ENCODE measurements around the gene SEPTIN8.

SEPTIN8 gene

DNA sequence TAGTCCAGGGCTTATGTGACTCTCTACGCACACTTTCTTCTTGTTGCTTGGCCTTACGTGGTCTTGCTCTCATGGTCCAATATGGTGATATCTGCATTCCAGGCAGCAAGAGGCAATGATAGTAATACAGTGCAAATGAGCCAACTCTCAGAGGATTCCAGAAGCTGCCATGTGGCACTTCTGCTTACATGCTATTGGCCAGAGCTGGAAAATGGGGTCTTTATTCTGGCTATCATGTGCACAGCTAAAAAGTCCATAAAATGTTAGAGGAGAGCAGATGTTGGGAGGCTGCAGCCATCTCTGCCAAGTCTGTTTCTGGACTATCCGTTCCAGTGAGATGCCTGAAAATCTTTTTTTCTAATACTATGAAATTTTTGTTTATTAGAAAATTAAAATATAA lies 2.9 kb upstream of the SEPTIN8 start:
- DNase-seq: no peak

DNA sequence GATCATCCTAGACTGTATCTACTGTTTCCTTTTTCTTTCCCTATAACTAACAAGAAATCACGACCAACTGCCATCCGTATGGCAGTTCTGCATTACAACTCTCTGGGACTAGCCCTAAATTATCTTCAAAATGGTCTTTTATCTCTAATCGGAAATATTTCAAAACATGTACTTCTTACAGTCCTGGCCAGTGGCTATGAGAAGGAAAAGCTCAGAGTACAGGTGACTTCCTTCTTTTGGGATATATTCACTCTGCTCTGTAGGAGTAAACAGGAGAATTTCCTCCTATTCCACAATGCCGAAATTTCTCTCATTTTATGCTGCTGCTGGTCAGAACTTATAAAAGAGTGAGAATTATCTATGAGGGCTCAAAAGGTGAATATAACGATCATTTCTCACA lies 1.8 kb upstream of the SEPTIN8 start:
- no peak for DNase-seq

DNA sequence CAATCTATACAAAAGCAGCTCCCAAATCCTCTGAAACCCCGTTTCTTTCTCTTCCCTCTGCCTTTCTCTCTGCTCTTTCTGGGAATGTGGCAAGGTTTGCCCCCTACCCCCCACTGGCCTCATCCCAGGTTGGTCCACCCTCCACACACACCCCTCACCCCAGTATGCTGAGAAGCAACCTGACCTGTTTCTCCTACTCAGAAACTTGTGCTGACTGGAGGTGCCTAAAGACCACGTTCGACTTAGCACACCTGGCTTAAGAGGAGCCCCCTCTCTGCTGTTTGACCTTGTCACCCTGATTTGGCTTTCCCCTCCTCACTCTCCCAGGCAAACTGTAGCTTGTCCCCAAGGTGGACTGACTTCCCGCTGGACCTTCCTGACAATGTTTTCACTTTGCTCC lies 1.1 kb upstream of the SEPTIN8 start:
- DNase-seq: no peak

DNA sequence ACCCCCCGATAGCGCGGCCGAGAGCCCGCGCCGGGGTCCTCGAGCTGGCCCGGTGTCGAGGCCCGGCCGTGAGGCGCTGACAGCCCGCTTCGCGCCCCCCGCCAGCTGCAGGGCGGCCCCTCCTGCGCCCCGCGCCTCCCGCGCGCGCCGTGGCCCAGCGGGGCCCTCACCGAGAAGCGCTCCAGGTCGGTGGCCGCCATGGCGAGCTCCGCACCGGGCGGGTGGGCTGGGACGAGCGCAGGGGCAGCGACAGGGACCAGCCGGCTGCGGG lies 166 bp downstream of the SEPTIN8 start:
- no peak for DNase-seq

DNA sequence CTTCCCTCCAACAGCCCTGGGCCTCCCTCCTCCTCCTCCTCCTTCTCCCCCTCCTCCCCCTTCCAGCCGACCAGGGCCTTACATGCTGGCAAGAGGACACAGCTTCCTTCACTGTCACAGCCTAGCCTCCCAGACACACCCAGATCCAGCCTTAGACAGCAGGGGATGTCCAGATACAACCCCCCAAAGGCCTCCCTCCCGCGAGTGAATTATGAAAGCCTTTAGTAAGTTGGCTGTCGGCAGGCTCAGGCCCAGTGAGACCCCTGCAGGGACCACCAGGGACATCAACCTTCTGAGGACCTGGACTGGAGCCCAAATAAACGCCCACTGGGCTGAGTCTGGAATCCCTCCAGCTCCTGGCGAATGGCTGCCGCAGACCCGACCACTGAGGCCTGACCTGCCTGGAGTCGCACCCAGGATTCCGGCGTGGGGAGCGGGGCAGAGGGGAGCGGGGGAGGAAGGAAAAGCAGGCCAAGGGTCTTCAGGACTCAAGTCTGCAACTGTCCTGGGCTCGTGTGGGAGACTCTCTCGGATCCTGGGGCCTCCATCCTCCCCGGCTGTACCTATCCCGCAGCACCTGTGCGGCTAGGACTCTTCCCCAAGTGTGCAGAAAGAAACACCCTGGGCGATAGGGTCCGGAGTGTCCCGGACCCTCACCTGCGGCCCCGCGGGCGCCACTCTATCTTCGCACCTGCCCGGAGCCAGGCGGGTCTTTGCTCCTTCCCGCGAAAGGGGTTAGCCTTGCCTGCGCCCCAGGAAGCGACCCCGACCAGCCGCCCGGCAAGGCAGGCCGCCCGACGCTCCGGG lies 705 bp downstream of the SEPTIN8 start:
- DNase-seq: no peak

DNA sequence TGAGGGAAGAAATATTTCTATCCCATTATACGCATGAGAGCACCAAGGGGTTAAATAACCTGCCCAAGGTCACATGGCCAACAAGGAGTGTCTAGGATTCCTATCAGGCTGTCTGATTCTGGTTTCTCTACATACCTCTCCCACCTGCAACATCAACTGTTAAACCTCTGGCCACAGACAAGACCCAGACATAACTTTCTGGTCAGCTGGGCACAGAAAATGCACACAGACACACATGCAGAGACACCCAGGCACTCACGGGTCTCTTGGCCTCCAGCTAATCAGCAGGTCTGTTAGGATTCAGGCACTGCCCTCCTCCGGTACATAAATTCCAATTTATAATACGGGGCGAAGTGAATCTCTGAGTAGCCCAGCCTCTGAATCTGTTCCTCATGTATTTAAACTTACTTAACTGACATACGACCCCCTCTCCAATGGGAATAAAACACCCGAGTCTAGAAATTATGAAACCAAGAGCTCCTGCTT lies 1.5 kb downstream of the SEPTIN8 start:
- DNase-seq: no peak

DNA sequence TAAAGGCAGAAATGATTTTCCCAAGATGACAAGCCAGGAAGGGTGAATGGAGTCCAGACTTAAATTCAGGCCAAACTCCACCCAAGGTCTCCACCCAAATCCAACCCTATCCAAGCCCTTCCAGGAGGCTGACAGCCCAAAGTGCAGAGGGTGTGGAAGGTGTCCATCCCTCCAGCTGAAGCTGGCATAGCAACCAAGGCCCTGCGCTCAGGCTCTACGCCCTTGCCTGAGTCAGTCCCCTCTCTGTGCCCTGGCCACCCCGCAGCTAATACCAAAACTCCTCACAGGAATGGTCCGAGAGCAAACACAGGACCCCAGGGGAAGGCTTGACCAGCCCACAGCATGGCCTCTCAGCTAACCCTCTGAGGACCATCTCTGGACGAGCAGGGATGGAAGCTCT lies 2.1 kb downstream of the SEPTIN8 start:
- no peak for DNase-seq

DNA sequence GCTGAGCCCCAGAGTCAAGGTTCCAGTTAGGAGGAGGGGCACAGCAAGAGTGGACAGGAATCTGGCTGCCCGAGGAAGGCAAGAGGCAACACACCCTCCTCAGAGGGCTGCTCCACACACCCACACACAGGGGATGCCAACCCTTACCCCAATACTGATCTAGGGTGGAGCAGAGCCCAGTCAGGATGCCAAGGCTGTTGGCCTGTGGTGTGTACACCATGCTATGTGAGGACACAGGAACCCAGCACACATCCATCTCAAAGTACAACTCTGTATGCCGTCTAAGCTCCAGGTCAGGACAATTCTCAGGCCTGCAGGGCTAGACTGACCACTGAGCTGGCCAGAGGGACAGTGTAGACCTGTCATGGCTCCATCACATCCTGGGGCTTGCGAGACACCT lies 2.6 kb downstream of the SEPTIN8 start:
- no peak for DNase-seq

DNA sequence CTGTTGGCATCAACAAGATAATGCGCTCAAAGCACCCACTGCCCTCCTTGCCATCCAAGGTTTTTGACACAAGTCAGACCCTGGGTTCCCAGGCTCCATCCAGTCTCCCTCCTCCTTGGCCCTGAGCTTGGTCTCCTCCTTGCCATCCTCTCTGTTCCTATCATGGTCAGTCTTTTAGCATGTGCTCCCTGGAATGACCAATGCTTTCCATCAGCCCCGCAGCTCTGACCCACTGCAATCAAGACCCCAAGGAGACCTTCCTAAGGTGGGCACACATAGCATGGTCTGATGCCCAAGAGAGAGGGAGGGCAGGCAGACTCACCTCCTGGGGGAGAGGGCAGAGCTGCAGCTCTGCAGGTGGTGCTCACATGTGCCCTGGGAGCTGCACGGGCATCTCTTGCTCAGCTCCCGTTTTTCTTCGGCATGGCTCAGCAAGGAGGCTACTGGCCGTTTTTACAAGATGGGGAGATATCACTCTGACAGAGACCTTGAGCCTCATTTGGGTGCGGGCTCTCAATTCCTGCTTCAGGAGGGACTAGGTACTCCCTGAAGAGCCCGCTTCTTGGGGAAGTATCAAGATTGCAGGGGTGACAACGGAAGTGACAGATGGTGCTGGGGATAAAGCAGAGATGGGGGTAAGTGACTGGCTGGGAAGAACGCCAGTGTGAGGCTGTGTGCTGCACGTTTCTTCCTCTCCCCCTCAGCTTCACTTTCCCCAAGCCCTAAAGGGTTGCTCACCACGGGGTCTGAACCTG lies 3.3 kb downstream of the SEPTIN8 start:
- no peak for DNase-seq

DNA sequence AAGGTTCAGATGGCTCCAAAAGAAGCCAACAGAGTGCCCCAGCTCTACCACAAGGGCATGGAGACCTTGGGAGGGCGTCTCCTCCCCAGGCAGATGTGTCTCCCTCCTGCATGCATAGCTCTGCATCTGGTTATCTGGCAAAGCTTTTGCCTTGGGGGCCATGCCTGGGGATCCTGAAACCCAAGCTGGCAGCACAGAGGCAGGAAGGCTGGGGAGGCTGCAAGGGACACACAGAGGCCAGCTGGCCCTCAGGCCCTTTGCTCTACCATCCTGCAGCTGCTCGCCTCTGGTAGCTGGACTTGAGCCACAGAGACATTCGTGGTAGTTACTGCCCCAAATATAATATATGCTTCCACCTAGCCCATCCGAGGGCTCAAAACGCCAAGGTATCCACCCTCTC lies 3.9 kb downstream of the SEPTIN8 start:
- no peak for DNase-seq

DNA sequence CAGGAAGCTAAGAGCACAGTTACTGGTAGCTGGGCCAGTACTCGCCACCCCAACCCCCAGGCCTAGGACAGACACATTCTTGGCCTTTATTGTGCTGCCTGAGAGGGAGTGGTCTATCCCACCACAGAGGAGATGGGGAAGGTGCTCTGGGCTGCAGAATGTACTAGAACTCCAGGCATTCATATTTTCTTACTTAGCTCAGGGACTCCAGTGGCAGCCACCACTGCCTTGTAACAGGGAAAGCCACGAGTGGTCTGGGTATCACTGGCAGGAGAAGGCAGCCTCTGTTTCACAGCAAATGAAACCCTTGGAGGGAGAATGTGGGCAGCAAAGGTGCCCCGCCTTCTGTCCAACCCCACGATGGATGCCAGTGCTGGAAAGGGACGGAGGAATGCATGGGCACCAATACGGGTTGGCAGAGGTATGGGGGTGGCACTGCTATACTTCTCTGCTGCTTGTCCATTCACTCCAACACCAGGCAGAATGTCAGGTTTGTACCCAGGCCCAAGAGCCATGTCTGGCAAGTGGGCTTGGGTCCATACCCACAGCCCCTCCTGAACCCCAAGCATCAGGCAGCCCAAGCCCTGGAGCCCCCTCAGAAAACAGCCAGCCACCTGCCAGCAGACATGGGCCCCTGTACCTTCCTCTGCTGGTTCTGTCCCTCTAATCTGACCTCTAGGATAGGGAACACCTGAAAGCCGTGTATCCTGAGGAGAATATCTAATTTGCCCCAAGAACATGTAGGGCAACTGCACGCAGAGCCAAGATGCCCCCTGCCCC lies 4.6 kb downstream of the SEPTIN8 start:
- no peak for DNase-seq

DNA sequence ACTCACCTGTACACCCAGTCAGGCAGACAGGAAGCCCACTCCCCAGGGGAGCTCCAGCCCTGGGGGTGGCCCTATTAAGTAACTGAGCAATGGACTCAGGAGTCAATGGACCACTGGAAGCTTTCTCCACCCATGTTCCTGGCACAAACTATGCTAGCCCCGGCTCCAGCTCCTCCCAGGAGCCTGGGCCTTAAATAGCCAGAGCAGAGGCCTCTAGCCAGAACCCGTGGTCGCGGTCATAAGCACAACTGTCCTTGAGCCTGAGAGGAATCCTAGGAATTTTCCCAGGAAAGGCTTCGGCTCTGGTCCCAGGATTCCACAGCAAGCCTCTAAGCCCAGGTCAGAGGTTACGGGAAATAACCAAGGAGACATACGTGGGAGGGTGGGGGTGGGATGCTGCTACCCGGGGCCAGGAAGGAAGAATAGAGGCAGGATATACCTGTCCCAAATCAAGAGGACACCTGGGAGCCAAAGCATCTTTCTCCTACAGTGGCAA lies 5.5 kb downstream of the SEPTIN8 start:
- no peak for DNase-seq

DNA sequence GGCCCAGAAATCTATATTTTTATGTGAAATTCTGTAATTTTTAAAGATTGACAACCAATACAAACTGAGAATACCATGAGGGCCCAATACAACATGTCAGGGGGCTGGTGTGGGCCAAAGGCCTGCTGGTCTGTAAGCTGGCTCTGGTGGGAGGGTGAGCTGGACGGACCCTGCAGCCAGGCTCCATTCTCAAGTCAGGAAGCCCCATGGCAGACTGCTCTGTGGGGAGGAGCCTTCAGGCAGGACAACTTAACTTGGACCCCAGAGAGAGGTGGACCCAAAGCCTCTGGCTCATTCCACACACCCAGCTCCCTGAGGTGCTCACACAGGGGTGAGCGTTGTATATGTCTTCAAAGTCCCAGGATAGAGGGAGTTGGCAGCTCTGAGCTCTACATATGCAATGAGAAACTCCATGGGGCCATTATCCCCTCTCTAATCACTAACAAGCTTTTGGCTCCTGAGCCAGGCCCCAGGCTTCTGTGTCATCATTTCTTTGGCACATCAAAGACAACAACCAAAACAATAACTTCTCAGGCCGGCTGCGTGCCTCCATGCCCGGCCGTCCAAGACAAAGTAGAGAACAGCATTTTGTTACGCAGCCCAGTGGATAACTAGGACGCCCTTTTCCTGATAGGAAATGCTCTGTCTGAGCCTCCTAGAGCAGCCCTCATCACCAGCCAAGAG lies 6.4 kb downstream of the SEPTIN8 start:
- no peak for DNase-seq

DNA sequence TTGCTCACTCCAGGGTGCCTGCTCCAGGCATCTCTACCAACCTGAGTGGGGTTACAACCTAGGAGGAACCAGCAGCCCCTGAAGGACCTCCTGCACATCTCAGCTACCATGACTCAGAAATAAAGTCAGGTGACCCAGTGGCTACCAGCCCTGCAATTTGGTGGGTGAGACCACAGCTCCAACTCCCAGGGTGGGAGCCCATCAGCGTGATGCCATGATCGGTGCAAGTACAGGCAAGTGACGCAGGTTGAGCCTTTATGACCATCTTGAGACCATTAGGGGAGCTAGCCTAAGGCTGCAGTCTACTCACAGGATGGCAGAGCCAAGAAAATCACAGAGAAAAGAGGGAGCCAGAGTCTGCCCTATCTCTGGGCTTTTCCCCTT lies 8.6 kb downstream of the SEPTIN8 start:
- DNase-seq: no peak

DNA sequence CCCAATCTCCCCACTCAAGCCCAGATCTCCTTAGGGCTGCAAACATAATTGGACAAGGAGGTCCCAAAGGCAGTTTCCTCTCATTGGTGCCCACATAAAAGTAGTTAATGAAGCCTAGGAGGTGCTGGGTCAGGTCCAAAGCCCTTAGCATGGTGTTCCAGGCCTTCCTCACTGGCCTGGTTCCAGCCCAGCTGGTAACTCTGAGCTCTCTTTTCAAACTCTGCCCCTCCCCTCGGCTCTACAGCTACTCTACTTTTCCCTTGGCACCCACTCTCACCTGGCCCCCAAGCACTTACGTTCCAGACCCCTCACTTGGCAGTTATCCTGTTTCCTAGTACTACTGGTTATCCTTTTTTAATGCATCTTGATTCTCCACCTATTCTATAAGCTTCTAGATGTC lies 9.9 kb downstream of the SEPTIN8 start:
- DNase-seq: no peak

DNA sequence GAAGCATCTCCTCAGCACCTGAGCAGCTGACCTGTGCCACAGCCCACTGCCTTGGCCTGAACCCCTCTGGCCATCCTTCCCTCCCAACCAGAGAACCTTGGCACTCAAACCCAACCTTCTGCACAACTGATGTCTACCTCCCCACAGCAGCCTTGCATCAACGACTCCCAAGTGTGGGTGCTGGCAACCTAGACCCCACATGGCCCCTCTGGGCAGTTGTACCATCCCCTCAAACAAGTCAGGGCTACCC lies 10.3 kb downstream of the SEPTIN8 start:
- DNase-seq: no peak

DNA sequence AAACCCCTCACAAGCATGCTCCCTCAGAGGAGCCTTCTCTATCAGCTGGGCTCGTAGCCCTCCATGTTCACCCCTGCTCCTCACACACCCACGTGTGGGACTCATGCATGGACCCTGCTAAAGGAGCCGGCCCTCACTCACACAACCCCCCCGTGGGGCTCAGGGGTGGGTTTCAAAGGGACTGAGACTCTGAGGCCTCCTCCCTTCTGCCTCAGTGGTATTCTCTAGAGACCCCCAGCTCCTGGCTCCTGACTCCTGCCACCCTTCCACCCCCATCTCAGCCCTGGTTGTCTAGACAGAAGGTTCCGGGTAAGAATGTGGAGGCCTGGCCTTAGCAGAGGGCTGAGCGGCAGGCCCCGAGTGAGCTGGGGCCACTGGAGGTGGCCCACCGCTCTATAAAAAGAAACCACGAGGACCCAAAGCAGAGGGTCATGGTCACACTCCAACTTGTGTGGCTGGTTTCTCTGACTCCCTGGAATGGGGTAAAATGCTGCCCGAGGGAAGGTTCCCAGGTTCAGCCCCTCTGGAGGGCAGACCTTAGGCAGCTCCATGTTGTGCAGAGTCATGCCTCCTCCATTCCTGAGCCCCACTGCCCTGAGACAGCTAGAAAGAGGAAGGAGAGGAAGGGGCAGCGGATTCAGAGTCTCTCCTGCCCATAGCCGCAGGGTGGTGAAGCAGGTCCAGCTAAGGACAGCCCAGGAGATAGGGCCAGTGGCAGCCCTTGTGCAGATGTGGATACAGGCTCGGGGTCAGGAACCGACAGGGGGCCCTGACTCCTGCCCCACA lies 10.8 kb downstream of the SEPTIN8 start:
- DNase-seq: no peak

DNA sequence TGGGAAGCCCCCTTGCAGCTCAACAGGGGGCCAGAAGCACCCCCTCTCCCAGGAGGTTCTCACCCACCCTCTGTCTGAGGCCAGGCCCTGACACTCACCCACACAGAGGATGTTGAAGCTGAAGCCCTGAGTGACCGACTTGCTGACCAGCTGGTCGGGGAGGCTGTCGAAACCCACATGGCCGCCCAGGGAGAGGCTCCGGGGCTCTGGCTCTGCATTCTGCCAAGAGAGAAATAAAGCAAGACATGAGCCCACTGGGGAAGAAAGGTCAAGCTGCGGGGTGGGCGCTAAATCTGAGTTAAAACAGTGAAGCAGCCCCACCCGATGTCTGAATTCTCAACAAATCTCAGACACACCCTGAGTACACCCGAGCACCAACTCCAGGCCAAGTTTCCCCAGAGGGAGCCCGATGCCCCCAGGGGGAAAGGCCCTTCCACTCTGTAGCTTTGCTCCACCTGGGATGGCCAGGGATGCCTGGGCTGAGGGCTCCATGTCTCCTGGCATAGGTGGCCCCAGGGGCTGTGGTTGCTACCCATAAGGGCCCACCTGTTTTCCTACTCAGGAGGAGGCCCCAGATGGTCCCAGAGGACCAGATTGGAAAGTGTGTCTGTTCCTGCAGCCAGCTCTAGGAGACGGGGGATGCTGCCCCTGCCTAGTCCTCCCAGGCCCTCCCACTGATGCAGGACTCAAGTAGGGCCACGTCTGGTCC lies 11.6 kb downstream of the SEPTIN8 start:
- DNase-seq: no peak

DNA sequence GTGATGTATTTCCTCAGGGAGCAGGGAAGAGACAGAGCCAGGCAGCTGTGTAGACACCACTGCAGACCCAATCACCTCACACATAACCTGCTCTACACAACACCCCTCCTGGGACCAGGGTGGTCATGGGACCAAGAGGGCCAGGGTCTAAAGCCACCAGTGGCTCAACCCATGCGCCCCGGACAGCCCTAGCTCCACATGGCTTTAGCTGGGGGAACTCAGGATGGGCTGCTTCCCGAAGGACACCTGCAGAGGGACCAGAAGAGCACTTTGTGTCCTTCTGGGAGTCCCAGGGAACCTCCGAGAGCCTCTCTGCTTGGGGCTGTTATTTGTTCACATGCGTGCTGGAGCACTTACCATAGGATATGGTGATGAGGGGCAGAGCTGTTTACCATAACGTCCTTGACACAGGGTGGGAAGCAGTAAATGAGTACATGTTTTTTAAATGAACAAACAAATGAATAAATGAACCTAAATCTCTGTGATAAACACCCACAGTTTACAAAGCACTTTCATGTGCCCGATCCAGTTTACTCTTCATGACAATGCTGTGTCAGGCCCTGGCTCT lies 12.3 kb downstream of the SEPTIN8 start:
- no peak for DNase-seq

DNA sequence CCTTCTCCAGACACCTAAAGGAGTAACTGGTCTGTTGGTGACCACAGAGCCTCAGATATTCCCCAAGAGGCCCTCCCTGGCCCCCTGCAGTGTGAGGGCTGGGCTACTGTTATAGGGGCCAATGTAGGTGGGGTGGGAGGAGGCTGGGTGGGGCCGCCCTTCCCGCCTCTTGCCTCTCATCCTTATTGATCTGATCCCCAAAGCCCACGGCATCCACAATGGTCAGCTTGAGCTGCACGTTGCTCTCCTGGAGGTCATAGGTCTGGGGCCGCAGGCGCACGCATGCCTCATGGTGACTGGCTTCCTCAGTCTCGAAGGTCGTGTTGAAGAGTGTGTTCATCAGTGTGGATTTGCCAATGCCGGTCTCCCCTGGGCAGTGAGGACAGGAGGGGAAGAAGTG lies 13.0 kb downstream of the SEPTIN8 start:
- DNase-seq: no peak

DNA sequence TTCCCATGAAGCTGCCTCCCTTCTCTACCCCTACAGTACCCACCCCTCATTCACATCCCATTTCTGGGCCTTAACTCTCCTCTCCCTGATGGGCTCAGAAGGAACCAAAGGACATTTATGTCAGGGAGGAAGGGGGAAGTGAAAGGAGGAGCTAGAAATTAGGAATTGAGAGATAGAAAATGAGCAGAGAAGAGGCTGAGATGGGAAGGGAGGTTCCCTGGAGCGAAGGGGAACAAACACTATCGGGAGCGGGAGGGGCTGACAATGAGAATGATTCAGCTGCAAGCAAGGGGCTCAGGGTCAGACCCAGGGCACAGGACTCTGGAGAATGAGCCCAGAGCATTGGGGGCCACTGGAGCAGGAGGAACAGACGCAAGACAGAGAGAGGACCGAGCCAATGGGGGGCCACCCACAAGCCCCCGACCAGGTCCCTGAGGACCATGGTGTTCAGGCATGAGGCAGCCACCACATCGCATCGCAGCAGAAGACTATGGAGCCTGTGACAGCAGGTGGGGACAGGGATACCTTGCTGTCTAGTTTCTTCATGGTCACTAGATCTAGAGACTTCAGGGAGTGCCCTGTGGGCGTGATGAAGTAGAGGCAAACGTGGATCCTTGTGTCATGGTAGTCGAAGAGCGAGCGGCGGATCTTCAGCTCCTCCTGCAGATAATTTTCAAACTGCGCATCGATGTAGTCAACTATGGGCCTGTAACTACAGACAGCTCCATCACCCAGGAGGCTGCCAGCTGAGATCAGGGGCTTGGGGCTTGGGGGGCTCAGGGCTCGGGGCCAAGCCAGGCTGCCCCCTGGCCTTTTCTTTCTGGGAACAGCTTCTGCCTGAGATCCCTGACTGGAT lies 13.6 kb downstream of the SEPTIN8 start:
- no peak for DNase-seq

Measured in activated gamma-delta T cell treated with Interleukin-2 at 50 U/mL for 16 hours (primary cell).